GM21723 (cell line): ENCODE data around the gene TASP1.
A peak's percentile ranks its signal among the peaks of the same experiment; 100 is the strongest.
"Not testable (repeated sequence)": the region's sequence is repeated elsewhere in the genome, so short reads cannot be mapped to it uniquely, and the experiment has no call there.

ENCODE experiments used
- ATAC-seq: cut with Tn5 transposase; IDR thresholded peaks from one replicate; pipeline ENCODE4 v1.9.1; 2021; ENCODE audit warnings: mild to moderate bottlenecking, moderate library complexity; ENCODE audit not compliant: unreplicated experiment

The TASP1 gene

GRCh38 chr20:13501500-13501899, 137.2 kb downstream of the TASP1 start:
- ATAC-seq = no peak

GRCh38 chr20:13494019-13494418, 144.7 kb downstream of the TASP1 start:
- no peak for ATAC-seq

DNA sequence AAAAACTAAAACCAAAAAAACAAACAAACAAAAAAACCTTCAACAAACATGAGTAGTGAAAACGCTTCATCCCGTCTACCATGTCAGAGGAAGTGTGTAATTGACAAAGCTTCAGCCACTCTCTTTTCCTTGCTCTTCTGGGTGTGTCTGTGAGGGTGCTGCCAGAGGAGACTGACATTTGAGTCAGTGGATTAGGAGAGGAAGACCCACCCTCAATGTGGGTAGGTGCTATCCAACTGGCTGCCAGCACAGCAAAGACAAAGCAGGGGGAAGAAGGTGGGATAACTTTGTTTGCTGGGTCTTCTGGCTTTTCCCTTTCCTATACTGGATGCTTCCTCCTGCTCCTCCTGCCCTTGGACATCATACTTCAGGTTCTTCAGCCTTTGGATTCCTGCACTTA, 145.6 kb downstream of the TASP1 start:
- ATAC-seq = no peak

DNA sequence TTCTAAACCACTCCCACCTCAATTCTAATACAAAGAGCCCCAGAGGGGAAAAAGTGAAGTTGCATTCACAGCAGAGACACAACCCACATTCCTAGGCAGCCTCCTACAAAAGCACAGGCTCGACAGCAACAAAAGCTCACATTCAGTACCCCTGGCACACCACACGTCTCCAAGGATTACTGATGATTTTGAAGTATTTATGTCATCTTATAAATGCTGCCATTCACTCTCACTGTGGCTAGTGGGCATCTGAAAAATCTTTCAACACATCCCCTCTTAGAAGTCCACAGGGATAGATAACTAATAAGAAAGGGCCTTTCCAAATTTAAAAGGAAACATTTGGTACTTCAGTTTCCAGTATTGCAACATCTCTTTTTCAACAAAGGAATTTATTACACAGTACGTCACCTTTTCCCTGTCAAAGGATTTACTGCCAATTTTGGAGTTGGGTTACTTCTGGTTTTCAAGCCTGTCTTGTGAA, 146.7 kb downstream of the TASP1 start:
- no peak for ATAC-seq

- no peak for ATAC-seq
These were observed 151.5 kb downstream of the TASP1 start for GRCh38 chr20:13487202-13487601.

DNA sequence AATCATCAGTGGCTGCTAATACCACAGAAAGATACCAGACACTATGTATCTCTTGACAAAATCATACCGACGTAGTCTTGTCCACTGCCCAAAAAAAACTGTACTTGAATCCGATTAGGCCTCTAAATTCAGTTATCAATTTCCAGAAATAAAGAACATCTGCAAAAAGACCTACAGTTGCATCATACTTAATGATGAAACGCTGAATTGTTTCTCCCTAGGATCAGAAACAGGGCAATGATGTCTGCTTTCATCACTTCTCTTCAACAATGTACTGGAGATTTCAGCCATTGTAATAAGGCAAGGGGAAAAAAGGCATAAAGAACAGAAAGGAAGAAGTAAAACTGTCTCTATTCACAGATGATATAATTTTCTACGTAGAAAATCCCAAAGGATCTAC, 152.0 kb downstream of the TASP1 start:
- ATAC-seq = no peak

GRCh38 chr20:13485576-13485975, 153.2 kb downstream of the TASP1 start:
- no peak for ATAC-seq

DNA sequence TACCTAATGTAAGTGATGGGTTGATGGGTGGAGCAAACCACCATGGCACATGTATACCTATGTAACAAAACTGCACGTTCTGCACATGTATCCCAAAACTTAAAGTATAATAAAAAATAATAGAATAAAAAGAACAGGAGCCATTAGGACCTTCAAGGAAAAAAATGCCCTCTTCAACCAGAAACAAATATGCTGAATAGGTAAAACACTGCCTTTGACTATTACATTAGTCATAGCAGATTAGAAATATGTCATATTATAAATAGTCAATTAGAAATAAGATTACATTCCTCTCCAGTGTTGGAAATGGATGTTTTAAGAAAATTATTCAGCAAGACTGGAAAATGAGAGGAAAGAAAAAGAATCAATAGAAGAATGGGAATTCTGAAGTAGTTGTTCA, 153.7 kb downstream of the TASP1 start:
- not testable (repeated sequence) for ATAC-seq

GRCh38 chr20:13483472-13483871, 155.3 kb downstream of the TASP1 start:
- not testable (repeated sequence) for ATAC-seq

DNA sequence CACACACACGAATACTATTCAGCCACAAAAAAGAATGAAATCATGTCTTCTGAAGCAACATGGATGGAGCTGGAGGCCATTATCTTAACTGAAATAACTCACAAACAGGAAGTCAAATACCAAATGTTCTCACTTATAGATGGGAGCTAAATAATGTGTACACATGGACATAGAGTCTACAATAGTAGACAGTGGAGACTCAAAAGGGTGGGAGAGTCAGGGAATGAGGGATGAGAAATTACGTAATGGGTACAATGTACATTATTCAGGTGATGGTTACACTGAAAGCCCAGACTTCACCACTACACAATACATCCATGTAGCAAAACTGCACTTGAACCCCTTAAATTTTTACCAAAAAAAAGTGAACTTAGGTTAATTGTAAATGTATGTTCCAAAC, 160.4 kb downstream of the TASP1 start:
- ATAC-seq = no peak

- no peak for ATAC-seq
These were observed 164.3 kb downstream of the TASP1 start for GRCh38 chr20:13474467-13474866.

DNA sequence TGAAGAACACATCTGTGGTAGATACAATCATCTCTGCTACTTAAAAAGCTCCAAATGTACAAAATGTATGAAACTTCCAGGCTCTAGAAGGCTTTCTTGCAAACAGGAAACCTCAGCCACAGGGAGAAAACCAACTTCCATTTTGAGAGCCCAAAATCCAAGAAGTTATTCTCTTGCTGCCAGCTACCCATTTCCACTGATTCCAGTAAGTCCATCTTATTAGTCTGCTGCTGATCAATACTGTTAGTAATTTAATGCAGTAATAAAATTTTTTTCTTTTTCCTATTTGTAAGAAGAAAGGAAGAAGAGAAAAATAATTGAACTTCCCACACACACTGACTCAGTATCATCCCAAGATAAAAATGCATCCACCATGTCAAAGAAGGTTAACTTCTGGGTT, 169.5 kb downstream of the TASP1 start:
- no peak for ATAC-seq

DNA sequence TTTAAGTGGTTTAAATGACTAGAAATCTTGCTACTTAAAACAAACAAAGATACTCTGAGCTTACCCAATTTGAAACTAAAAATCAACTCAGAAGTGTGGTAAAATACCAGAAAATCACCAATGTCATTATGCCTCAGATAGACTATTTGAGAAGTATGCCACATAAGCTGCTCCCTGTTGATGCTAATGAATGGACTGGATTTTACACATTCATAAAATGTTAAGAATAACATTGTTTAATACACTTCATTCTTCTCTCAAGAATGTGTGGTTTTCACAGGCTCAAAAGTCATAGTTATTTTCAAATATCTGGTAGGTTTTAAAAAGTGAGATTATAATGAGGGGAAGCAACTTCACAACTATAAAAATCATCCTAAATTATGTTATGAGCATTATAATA, 170.6 kb downstream of the TASP1 start:
- no peak for ATAC-seq

DNA sequence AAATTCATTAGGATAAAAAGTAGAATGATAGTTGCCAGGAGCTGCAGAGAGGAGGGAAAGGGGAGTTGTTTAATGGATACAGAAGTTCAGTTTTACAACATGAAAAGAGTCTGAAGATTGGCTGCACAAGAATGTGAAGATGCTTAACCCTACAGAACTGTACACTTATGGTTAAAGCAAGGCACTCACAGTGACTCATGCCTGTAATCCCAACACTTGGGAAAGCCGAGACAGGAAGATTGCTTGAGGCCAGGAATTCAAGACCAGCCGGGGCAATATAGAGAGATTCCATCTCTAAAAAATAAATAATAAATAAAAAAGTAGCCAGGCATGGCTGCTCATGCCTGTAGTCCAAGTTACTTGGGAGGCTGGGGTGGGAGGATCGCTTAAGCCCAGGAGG, 174.0 kb downstream of the TASP1 start:
- ATAC-seq = no peak

DNA sequence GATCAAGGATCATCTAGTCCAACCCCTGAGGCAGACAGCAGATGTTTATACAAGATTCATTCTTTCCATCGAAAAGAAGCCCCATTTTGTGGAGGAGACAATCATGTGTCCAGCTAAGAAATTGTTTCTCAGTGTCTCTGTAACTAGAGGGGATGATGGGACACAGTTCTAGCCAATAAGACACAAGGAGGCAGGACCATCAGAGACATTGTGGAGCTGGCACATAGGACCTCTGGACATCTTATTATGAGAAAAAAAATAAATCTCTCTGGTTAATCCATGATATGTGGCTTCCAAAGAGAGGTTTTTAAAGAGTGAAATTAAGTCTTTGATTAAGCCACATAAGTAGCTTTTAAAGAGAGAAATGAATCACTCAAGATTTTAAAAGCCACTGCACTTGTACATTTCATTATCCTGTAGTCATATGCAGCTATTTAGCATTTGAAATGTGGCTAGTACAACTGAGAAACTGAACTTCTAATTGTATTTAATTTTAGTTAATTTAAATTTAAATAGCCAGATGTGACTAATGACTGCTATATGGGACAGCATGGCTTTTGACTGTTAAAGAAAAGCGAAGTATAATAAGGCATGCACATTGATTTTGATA, 176.8 kb downstream of the TASP1 start:
- ATAC-seq = no peak

DNA sequence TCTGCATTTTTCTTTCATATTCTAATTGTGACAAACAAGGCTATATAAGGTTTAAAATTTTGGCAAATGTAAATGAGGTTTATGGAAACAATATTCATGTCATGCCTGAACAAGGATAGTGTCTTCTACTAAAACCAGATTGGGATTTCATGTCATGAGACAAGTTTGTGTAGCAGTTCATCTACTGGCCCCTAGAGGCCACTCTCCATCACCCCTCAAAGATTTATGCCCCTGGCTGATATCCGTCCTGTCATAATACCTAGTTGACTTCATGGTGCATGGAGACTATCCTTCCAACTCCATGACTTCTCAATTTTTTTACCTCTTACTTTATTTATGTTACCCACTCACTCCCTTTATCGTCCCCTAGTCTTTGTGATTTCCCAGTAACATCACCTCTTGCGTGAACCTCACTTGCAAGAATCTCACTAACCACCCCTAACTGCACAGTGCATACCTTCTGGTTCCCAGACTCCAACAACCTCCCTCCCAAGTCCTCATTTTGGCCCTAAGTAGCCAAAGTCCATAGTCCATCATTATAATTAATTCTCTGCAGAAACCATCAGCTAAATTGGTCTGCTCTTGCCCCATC, 179.8 kb downstream of the TASP1 start:
- peak; percentile 93 for ATAC-seq

DNA sequence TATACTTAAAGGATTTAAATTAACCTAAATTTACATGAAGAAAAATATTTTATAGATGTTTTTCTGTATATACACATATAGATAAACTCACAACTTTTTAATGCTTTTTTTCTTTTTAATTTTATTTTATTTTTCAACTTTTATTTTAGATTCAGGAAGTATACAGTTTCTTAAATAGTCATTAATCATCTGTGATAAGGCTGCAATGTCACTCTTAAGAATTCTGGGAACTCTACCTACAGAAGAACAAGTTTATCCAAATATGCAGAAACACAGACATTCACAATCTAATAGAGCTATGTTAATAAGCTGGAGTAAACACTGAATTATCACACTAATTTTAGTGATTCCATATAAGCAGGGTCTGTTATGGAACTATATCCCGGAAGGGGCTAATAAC, 181.2 kb downstream of the TASP1 start:
- no peak for ATAC-seq

GRCh38 chr20:13455713-13456112, 183.0 kb downstream of the TASP1 start:
- ATAC-seq = no peak

DNA sequence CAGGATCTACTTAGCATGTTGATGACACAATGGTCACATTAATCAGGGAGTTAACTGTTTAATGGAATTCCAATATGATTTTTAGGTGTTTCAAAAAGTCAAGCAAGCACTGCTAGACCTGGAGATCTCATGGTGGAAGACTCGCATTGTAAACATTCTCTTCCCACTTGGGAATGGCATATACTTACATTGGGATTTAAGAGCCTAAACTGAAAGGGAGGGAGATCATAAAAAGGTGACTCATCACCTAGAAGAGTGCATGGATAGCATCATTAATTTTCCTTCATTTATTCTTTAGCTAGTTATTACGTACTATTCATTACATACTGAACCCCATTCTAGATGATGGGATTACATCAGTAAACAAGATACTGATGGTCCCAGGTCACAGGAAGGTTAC, 185.4 kb downstream of the TASP1 start:
- no peak for ATAC-seq

GRCh38 chr20:13452470-13453124, 186.1 kb downstream of the TASP1 start:
- no peak for ATAC-seq

DNA sequence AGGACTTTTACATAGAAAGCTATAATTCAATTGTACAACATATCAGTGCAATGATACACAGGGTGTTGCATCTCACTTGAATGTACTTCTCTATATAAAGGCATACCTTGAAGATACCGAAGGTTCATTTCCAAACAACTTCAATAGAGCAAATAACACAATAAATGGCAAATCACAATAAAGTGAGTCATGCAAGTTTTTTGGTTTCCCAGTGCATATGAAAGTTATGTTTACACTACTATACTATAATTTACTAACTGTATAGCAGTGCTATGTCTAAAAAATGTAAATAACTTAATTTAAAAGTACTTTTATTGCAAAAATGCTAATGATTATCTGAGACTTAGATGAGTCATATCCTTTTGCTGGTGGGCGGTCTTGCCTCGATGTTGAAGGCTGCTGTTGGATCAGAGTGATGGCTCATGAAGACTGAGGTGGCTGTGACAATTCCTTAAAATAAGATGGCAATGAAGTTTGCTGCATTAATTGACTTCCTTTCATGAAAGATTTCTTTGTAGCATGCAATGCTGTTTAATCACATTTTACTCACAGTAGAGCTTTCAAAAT, 188.8 kb downstream of the TASP1 start:
- ATAC-seq = no peak
